GM18499 (cell line): Measurements from ENCODE around the gene TGFB1I1.
"Not testable (repeated sequence)": the region's sequence is repeated elsewhere in the genome, so short reads cannot be mapped to it uniquely, and the experiment has no call there.

Source experiments
- ATAC-seq: cut with Tn5 transposase; IDR thresholded peaks from one replicate; pipeline ENCODE4 v1.9.1; 2021; ENCODE audit warnings: moderate number of reproducible peaks; ENCODE audit not compliant: insufficient read depth, unreplicated experiment

Gene TGFB1I1

DNA sequence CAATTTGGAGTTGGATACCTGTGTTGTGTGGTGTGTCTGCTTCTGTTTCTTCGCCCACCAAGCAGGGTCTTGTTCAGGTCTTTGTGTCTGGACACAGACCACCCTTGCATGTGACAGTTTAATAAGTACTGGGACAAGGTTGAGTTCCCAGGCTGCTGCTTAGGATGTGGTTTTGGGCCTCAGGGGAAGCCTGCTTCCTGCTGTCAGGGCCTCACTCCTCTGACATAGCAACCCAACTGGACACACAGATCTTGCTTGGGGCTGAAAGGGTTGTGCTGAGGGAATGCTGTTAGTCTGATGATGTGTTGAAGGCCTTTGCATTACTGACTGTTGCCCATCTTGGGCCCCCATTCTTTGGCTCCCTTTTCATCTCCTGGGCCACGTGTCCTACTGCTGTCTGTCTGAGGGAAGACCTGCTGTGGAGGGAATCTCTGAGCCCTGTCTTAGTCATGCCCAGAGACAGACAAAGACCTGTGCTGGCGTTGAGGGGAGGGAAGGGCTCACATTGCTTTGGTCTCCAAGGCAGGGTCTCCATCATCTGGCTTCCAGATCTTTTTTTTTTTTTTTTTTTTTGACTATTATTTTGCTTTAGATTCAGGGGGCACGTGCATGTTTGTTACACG is 4.7 kb upstream of the TGFB1I1 start:
- no peak for ATAC-seq

DNA sequence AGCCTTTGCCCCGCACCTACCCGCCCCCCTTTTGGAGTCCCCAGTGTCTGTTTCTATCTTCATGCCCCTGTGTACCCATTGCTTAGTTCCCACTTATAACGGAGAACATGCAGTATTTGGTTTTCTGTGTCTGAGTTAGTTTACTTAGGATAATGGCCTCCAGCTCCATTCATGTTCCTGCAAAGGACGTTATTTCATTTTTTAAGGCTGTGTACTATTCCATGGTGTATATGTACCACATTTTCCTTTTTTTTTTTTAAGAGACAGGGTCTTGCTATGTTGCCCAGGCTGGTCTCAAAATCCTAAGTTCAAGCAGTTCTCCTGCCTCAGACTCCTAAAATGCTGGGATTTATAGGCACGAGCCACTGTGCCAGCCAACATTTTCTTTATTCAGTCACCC is 4.1 kb upstream of the TGFB1I1 start:
- ATAC-seq, result no peak

DNA sequence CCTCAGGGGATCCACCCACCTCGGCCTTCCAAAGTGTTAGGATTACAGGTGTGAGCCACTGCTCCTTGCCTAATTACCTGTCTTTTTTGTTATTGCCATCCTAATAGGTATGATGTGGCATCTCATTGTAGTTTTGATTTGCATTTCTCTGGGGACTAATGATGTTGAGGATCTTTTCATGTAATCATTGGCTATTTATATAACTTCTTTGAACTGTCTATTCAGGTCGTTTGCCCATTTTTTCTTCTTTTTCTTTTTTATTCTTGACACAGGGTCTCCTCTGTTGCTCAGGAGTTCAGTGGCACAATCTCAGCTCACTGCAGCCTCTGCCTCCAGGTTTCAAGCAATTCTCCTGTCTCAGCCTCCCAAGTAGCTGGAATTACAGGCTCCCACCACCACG is 1.3 kb upstream of the TGFB1I1 start:
- ATAC-seq, result no peak

DNA sequence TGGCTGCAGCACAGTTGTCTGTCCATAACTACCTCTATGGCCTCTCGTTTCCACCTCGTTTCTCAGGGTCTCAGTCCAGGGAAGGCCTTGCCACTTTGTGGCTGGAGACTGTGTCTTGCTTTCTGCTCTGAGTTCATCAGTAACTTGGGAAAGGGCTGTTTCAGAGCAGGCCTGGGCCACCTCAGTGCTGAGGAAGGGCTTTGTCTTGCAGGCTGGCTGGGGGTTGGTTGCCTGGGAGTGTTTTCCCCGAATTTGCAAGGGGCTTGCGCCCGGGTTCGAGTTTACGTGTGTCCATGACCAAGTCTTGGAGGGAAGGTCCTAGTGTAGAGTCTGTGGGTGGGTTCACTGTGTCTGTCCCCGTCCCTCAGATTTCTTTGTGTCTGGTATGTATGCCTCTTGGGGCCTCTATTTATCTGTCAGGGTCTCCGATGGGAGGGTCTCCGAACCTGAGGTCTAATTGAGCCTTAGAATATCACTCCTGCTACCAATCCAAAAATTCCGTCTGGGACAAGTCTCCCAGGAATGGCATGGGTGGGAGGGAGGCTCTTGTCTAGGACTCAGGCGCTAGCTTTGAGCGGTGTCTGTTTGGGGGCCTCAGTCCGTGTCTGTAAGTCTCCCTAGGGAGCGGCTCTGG is 594 bp upstream of the TGFB1I1 start:
- ATAC-seq, result no peak

DNA sequence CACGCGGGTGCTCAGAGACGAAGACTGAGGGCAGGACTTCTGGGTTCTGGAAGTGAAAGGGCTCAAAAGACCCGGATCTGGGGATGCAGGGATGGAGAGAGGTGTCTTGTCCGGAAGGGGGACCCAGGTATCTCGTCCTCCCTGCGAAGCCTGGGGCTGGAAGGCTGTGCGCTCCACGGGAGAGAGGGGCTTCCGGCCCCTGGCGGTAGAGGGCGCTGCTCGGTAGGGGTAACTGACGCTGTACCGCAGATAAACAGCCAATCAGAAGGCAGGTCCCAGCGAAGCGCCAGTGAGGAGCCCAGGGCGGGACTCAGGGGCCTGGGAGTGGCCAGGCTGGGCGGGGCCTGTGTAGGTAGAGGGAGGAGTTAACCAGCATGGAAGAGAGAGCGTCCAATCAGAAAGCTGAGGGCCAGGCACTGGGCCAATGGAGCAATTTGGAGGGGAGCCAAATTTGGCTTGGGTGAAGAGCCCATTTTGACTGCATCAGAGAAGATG is 804 bp downstream of the TGFB1I1 start:
- no peak for ATAC-seq

DNA sequence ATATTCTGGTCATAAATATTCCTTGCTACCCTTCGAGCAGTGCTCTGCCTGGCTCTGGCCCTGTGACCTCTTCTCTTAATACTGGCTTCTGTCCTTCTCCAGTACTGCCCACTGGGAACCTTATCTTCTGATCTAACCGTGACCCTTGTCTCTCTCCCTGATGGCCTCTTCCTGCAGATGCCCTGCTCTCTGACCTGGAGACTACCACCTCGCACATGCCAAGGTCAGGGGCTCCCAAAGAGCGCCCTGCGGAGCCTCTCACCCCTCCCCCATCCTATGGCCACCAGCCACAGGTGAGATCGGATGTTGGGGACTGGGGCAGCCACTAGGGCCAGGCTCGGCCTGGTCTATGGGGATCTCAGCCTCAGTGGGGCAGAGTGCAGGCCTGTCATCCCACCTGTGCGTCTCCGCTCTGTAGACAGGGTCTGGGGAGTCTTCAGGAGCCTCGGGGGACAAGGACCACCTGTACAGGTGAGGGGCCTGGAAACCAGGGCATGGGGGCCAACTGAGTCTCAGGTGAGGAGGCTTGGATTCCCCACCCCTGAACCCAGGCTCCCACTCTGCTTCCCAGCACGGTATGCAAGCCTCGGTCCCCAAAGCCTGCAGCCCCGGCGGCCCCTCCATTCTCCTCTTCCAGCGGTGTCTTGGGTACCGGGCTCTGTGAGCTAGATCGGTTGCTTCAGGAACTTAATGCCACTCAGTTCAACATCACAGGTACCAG is 1.5 kb downstream of the TGFB1I1 start:
- ATAC-seq, result no peak

DNA sequence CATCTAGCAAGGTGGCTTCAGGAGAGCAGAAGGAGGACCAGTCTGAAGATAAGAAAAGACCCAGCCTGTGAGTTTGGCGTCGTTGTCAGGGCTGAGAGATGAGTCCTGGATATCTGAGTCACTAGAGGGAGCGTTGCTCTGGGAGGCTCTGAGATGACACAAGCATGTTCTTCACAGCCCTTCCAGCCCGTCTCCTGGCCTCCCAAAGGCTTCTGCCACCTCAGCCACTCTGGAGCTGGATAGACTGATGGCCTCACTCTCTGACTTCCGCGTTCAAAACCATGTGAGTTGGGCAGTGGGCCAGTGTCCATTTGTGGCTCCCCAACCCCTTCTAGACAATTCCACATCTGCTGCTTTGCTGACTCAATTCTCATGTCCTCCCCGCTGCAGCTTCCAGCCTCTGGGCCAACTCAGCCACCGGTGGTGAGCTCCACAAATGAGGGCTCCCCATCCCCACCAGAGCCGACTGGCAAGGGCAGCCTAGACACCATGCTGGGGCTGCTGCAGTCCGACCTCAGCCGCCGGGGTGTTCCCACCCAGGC is 2.3 kb downstream of the TGFB1I1 start:
- no peak for ATAC-seq

DNA sequence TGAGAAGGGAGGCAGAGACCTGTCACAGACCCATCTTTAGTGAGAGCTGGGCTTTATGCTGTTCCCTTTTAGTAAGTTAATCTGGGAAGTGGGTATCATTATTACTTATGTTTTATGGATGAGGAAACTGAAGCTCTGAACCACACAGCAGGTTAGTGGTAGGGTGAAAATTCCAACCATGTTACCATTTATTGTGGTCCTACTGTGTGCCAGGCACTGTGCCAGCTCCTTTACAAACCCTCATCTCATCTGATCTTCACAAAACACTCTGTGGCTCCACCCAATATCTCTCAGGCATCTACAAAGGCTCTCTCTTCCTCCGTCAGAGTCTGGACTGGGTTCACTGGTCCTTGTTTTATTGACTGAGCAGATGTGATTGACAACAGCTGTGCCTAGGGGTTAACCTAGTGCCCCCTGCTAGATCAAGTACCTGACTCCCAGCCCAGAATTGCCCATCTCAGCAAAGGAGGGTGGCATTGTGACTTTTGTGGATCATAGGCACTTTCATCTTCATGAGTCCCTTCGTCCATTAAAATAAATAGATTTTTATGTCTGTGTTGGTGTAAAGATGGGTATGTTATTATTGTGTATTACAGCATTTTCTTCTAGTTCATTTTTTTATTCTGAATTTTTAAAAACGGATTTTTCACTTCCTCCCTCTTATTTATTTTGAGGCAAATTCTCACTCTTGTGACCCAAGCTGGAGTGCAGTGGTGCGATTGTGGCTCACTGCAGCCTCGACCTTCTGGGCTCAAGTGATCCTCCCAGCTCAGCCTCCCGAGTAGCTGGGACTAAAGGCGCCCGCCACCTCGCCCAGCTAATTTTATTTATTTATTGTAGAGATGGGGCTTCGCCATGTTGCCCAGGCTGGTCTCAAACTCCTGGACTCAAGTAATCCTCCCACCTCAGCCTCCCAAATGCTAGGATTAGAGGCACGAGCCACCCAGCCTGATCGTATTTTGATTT is 3.1 kb downstream of the TGFB1I1 start:
- no peak for ATAC-seq

DNA sequence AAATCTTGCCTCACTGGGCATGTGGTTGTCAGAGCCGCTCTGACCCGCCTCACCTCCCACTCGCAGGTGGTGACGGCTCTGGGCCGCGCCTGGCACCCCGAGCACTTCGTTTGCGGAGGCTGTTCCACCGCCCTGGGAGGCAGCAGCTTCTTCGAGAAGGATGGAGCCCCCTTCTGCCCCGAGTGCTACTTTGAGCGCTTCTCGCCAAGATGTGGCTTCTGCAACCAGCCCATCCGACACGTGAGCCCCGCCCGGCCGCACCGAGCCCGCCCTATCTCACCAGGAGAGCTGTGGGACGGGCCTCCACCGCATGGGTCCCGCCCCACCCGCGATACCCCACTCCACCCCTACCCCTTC is 4.0 kb downstream of the TGFB1I1 start:
- ATAC-seq, result no peak

DNA sequence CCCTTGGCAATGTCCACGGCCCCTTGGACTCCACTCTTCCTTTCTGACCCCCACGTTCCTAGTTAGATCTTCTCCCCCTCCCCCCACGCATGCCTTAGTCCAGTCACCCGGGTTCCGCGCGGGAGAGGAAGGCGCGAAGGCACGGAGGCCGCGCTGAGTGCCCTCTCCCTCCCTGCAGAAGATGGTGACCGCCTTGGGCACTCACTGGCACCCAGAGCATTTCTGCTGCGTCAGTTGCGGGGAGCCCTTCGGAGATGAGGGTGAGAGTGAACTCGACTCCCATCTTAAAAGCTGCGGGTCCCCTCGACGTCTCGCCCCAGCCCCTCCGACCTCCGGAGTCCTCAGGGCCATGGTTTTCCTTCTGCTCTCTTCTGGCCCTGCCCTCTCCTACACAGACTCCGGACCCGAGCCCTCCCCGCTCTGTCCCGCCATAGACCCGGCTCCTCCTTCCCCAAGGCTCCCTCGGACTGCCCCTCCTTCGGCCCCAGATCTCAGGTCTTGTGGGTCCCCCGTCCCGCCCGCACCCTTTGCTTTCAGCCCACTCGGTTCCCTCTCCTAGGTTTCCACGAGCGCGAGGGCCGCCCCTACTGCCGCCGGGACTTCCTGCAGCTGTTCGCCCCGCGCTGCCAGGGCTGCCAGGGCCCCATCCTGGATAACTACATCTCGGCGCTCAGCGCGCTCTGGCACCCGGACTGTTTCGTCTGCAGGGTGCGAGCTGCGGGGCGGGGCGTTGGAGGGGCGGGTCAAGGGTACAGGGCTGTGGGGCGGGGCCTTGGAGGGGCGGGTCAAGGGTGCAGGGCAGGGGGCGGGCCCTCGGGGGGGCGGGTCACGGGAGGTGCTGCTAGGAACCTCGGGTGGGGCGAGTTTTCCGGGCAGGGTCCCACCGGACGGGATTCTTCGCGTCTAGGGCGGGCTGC is 4.6 kb downstream of the TGFB1I1 start:
- ATAC-seq, result no peak

DNA sequence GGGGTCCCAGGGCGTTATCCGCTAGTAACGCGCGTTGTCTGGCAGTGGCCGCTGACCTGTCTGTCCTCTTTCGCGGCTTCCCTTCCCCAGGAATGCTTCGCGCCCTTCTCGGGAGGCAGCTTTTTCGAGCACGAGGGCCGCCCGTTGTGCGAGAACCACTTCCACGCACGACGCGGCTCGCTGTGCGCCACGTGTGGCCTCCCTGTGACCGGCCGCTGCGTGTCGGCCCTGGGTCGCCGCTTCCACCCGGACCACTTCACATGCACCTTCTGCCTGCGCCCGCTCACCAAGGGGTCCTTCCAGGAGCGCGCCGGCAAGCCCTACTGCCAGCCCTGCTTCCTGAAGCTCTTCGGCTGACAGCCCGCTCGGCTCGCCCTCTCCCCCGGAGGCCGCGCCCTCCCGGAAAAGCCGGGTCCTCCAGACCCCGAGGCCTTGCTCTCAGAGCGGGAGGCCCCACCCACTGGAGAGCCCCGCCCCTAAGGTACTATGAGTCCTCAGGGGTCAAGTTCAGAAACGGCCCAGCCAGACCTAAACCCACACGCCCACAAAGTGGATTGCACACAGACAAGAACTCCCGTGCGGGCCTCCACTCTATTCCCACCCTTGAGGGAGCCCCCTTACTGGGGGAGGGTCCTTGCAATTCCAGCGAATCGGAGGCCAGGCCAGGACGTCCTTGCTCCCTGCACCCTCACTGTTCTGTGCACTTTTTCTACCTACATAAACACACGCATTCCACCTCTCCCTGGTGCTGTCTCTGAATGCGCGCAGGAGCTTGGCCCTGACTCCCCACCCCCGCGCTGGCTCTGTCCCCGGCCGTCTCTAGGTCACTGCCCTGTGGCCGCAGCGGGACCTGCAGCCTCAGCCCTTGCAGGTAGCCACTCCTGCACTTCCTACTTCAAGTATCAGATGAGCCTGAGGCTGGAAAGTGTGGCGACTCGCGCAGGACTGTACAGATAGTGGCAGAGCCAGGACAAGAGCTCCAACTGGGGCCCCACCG is 5.6 kb downstream of the TGFB1I1 start:
- ATAC-seq, result no peak

DNA sequence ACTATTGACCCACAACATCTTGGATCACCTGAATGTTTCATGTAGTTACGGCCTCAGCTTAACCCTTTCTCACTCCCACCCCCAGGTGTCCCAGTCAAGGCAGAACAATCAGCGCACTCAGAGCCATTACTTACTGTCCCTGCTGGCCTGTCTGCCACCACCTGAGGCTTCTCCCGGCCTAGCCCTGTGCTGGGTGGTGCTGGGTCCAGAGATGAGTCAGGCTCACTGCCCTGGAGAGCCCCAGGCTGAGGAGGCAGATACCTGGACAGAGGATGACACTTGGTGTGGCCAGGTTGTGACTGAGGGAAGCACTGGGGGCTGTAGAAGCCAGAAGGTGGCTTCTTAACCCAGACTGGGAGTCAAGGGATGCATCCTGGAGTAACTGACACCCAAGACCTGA is 7.0 kb downstream of the TGFB1I1 start:
- no peak for ATAC-seq

DNA sequence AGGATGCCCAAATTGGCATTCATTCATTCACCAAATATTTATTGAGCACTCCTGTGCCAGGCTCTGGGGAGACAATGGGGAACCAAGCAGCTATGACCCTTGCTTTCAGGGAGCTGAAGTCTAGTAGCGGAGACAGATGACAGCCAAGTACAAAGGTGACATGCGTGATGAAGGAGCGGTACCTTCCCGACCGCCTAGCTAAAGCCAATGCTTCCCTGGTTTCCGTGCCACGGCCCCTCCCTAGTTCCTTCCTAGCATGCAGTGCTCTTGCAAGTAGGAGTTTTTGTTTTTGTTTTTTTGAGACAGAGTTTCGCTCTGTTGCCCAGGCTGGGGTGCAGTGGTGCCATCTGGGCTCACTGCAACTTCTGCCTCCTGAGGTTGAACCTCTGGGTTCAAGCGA is 7.8 kb downstream of the TGFB1I1 start:
- no peak for ATAC-seq

DNA sequence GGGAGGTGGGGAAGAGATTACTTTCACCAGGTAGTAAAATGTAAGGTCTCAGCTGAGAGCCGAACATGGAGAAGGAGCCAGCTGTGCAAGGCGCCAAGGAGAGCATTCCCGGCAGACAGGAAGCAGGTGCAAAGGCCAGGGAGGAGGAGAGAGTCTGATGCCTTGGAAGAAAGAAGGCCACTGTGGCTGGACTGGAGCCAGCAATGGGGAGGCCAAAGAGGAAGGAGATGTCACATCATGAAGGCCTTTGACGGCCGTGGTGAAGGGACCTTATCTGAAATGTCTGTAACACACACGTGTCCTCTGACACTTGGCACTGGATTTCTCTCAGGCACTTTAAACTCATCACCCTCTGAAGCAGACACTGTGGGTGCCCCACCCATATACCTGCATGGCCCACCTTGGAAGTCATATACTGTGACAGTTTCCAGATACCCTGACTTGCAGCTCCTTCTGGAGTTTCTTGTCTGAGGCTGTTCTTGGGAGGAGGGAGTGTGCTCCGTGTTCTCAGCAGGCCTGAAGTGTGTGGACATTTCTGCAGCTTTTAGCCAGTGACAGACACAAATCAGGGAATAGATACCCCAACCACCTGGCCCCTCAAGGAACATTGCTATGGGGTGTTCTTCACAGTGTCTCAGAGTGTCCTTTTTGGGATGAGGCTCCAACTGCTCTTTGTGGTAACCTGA is 9.0 kb downstream of the TGFB1I1 start:
- ATAC-seq, result no peak

DNA sequence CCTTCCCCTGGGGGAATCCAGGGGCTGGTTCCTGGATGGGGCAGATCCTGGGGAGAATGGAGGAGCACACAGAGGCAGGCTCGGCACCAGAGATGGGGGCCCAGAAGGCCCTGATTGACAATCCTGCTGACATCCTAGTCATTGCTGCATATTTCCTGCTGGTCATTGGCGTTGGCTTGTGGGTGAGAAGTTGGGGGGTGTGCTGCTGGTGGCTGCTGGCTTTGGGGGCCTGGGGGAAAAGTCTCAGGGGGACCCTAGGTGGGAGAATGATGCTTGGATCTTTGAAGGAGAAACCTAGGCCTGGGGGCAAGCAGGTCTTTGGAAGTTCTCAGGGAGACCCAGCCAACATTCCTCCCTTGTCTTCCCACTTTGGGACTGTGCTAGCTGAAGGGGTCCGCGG is 11.1 kb downstream of the TGFB1I1 start, which contains the start of gene SLC5A2:
Gene SLC5A2, plus strand, starts transcription at position 43 of the 400 bp plus-strand sequence. Its CDS starts 14 bp downstream, at position 57.
- ATAC-seq, result no peak

DNA sequence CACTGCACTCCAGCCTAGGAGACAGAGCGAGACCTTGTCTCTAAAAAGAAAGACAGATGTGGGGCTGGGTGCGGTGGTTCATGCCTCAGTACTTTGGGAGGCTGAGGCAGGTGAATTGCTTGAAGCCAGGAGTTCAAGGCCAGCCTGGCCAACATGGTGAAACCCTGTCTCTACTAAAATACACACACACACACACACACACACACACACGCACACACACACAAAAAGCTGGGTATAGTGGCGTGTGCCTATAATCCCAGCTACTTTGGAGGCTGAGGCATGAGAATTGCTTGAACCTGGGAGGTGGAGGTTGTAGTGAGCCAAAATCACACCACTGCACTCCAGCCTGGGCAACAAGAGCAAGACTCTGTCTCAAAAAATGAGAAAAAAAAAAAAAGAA is 12.1 kb downstream of the TGFB1I1 start:
- not testable (repeated sequence) for ATAC-seq

DNA sequence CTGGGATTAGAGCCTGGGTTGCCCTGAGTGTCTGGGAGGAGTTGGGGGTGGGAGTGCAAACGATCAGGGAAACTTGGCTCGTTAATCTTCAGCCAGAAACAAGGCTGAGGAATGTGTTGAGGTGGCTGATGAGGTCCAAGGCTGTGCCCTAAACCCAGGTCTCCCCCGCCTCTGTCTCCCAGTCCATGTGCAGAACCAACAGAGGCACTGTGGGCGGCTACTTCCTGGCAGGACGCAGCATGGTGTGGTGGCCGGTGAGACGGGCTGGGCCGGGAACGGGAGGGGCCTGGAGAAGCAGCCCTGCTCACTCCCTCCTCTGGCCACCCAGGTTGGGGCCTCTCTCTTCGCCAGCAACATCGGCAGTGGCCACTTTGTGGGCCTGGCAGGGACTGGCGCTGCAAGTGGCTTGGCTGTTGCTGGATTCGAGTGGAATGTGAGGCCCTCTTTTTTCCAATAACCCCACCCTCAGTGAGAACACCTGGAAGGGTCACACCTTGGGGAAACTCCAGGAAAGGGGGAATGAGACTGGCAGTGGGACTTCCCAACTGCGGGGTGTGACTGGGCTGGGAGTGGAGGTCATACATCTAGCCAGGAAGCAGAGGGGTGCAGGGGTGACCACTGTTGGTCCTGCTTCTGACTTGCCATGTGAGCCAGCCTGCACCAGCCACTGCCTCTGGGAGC is 12.7 kb downstream of the TGFB1I1 start:
- ATAC-seq, result no peak
